Measurements from ENCODE around the gene KCNJ3. TPM values are rescaled to one million over a fixed set of nuclear protein-coding genes. Genes with fewer than 3 reads are reported as not detected.

KCNJ3 gene
- total and polyA plus RNA-seq, 4 donors: 0.01 to 0.31 (median 0.05) TPM

- no peaks in the 10 kb centered on the region for H3K9me3 ChIP-seq (ENCODE audit: control insufficient read depth in 4 of 4, insufficient read depth in 3 of 4, low read length in 3 of 4)
- ATAC-seq (ENCODE audit: insufficient read depth, low FRiP score): no peak
- H3K36me3 ChIP-seq (ENCODE audit: control insufficient read depth in 4 of 4, insufficient read depth in 4 of 4, low read length in 4 of 4): no peaks in the 10 kb centered on the region
- TF ChIP-seq, protein P1, sequence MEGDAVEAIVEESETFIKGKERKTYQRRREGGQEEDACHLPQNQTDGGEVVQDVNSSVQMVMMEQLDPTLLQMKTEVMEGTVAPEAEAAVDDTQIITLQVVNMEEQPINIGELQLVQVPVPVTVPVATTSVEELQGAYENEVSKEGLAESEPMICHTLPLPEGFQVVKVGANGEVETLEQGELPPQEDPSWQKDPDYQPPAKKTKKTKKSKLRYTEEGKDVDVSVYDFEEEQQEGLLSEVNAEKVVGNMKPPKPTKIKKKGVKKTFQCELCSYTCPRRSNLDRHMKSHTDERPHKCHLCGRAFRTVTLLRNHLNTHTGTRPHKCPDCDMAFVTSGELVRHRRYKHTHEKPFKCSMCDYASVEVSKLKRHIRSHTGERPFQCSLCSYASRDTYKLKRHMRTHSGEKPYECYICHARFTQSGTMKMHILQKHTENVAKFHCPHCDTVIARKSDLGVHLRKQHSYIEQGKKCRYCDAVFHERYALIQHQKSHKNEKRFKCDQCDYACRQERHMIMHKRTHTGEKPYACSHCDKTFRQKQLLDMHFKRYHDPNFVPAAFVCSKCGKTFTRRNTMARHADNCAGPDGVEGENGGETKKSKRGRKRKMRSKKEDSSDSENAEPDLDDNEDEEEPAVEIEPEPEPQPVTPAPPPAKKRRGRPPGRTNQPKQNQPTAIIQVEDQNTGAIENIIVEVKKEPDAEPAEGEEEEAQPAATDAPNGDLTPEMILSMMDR (IDR thresholded peaks at IDR 0.05; ENCODE audit: control extremely low read depth, extremely low read depth): no peak
- no peak overlapping the region for H3K27ac ChIP-seq (ENCODE audit: low read depth in 1 of 2, low read length in 1 of 2)
- DNase-seq: no peak
- H3K27me3 ChIP-seq (ENCODE audit: control insufficient read depth in 3 of 3, insufficient read depth in 3 of 3, low read length in 2 of 3): no peaks in the 10 kb centered on the region
- no peaks in the 10 kb centered on the region for H3K4me1 ChIP-seq (ENCODE audit: control insufficient read depth in 5 of 5, insufficient read depth in 5 of 5, low read length in 5 of 5)
- H3K9ac ChIP-seq (ENCODE audit: insufficient read depth in 1 of 2, low read length in 2 of 2): no peak overlapping the region
- H3K4me3 ChIP-seq: no peak overlapping the region
- 85% methylated on average over 1 of the region's 1 CpG for WGBS, 2 donors
Measured at GRCh38 chr2:154670083-154670482, 28.4 kb upstream of the KCNJ3 start.

DNA sequence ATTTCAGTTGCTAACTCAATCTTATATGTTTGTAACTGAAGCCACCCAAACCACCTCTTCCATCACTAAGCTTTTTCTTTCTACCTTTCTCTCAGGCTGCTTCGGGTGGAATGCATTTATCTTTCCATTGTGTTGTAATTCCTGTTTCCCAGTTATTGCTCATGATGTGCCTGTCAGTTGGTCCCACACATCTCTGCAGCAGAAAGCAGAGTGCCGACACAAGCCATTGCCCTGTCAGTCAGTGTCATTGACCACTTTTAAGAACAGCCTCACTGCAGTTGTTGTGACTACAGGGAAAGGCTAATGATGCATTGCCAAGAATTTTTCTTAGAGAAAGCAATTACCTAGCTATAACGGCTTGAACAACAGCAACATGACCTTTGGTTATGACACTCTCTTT lies 24.8 kb upstream of the KCNJ3 start:
- Histone ChIP-seq H3K4me1 (ENCODE audit: control insufficient read depth in 5 of 5, insufficient read depth in 5 of 5, low read length in 5 of 5) (no peaks in the 10 kb centered on the region), H3K27ac (ENCODE audit: low read depth in 1 of 2, low read length in 1 of 2) (no peak overlapping the region), H3K9ac (ENCODE audit: insufficient read depth in 1 of 2, low read length in 2 of 2) (no peak overlapping the region), H3K4me3 (no peak overlapping the region), H3K9me3 (ENCODE audit: control insufficient read depth in 4 of 4, insufficient read depth in 3 of 4, low read length in 3 of 4) (peaks cover 0 to 2% (median 0%) of the 10 kb centered on the region in 4 donors), H3K36me3 (ENCODE audit: control insufficient read depth in 4 of 4, insufficient read depth in 4 of 4, low read length in 4 of 4) (no peaks in the 10 kb centered on the region), H3K27me3 (ENCODE audit: control insufficient read depth in 3 of 3, insufficient read depth in 3 of 3, low read length in 2 of 3) (no peaks in the 10 kb centered on the region)
- TF ChIP-seq, protein P1 (IDR thresholded peaks at IDR 0.05; ENCODE audit: control extremely low read depth, extremely low read depth): no peak
- 67 to 75% methylated on average over 3 of the region's 3 CpGs for WGBS, 2 donors
- no peak for ATAC-seq (ENCODE audit: insufficient read depth, low FRiP score)
- no peak for DNase-seq

DNA sequence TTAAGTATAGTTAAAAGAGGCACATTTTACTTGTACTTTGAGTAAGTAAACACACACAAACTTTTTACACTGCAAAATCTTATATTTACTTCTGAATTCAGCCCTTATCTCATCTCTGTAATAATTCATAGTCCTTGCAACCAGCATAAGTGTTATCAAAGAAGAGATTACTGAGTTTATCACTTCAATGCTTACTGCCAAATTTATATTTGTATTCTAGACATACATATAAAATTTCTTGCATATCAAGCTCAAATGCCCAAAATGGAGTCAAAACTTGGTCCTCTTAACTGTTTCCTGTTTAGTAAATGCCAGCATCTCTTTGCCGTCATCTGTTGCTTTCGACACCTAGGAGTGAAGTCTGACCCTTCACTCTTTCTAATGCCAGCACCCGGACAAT lies 21.1 kb upstream of the KCNJ3 start:
- H3K27ac ChIP-seq (ENCODE audit: low read depth in 1 of 2, low read length in 1 of 2): no peak overlapping the region
- no peak overlapping the region for H3K9ac ChIP-seq (ENCODE audit: insufficient read depth in 1 of 2, low read length in 2 of 2)
- no peaks in the 10 kb centered on the region for H3K36me3 ChIP-seq (ENCODE audit: control insufficient read depth in 4 of 4, insufficient read depth in 4 of 4, low read length in 4 of 4)
- H3K4me1 ChIP-seq (ENCODE audit: control insufficient read depth in 5 of 5, insufficient read depth in 5 of 5, low read length in 5 of 5): no peaks in the 10 kb centered on the region
- H3K9me3 ChIP-seq (ENCODE audit: control insufficient read depth in 4 of 4, insufficient read depth in 3 of 4, low read length in 3 of 4): peaks cover 0 to 2% (median 0%) of the 10 kb centered on the region in 4 donors
- no peaks in the 10 kb centered on the region for H3K27me3 ChIP-seq (ENCODE audit: control insufficient read depth in 3 of 3, insufficient read depth in 3 of 3, low read length in 2 of 3)
- no peak overlapping the region for H3K4me3 ChIP-seq
- TF ChIP-seq, protein P1 (IDR thresholded peaks at IDR 0.05; ENCODE audit: control extremely low read depth, extremely low read depth): no peak
- ATAC-seq (ENCODE audit: insufficient read depth, low FRiP score): no peak
- DNase-seq: no peak
- 83 to 86% methylated on average over 3 of the region's 3 CpGs for WGBS, 2 donors

- TF ChIP-seq, protein P1 (IDR thresholded peaks at IDR 0.05; ENCODE audit: control extremely low read depth, extremely low read depth): no peak
- Histone ChIP-seq H3K4me3 (no peak overlapping the region), H3K9ac (ENCODE audit: insufficient read depth in 1 of 2, low read length in 2 of 2) (no peak overlapping the region), H3K4me1 (ENCODE audit: control insufficient read depth in 5 of 5, insufficient read depth in 5 of 5, low read length in 5 of 5) (no peaks in the 10 kb centered on the region), H3K27me3 (ENCODE audit: control insufficient read depth in 3 of 3, insufficient read depth in 3 of 3, low read length in 2 of 3) (no peaks in the 10 kb centered on the region), H3K27ac (ENCODE audit: low read depth in 1 of 2, low read length in 1 of 2) (no peak overlapping the region), H3K9me3 (ENCODE audit: control insufficient read depth in 4 of 4, insufficient read depth in 3 of 4, low read length in 3 of 4) (peaks cover 0 to 2% (median 0%) of the 10 kb centered on the region in 4 donors), H3K36me3 (ENCODE audit: control insufficient read depth in 4 of 4, insufficient read depth in 4 of 4, low read length in 4 of 4) (no peaks in the 10 kb centered on the region)
- no peak for DNase-seq
- 89 to 92% methylated on average over 2 of the region's 2 CpGs for WGBS, 2 donors
- ATAC-seq (ENCODE audit: insufficient read depth, low FRiP score): no peak
Measured at GRCh38 chr2:154681741-154682140, 16.8 kb upstream of the KCNJ3 start.

All from lung (tissue), 12 donors.